Smooth muscle cell (in vitro differentiated cells): ENCODE data around the gene OCA2. TPM values are rescaled to one million over a fixed set of nuclear protein-coding genes. Genes with fewer than 3 reads are reported as not detected.

ENCODE experiments used
- DNase-seq: peaks from one replicate; lab custom pipeline; 2025; ENCODE audit not compliant: unreplicated experiment; lab: John Stamatoyannopoulos, UW
- H2AFZ ChIP-seq: fragments of 200-600 bp; sonication (generic); 2 replicates; pipeline ENCODE4 v1.6.0; 2016; ENCODE audit warnings: antibody characterized with exemption, low read depth, mild to moderate bottlenecking
- H3F3A ChIP-seq: fragments of 200-600 bp; sonication (generic); 2 replicates; pipeline ENCODE4 v1.6.0; 2017; ENCODE audit warnings: antibody characterized with exemption, low read depth
- H3K27ac ChIP-seq: fragments of 200-600 bp; sonication (generic); 2 replicates; pipeline ENCODE4 v1.5.1; 2016; ENCODE audit warnings: low read depth, mild to moderate bottlenecking
- H3K27me3 ChIP-seq: fragments of 200-600 bp; sonication (generic); 2 replicates; pipeline ENCODE4 v1.6.1; 2016; ENCODE audit warnings: low read depth, mild to moderate bottlenecking
- H3K36me3 ChIP-seq: fragments of 200-600 bp; sonication (generic); 2 replicates; pipeline ENCODE4 v1.5.1; 2016; ENCODE audit warnings: low read depth
- H3K4me1 ChIP-seq: fragments of 200-600 bp; sonication (generic); 2 replicates; pipeline ENCODE4 v1.5.1; 2016; ENCODE audit warnings: low read depth
- H3K4me2 ChIP-seq: fragments of 200-600 bp; sonication (generic); 2 replicates; pipeline ENCODE4 v1.6.0; 2016; ENCODE audit warnings: mild to moderate bottlenecking
- H3K4me3 ChIP-seq: fragments of 200-600 bp; sonication (generic); 2 replicates; pipeline ENCODE4 v1.5.1; 2016; ENCODE audit warnings: mild to moderate bottlenecking
- H3K79me2 ChIP-seq: fragments of 200-600 bp; sonication (generic); 2 replicates; pipeline ENCODE4 v1.6.0; 2016; ENCODE audit warnings: low read depth, mild to moderate bottlenecking
- H3K9ac ChIP-seq: fragments of 200-600 bp; sonication (generic); 2 replicates; pipeline ENCODE4 v1.6.0; 2016; ENCODE audit warnings: low read depth
- H3K9me3 ChIP-seq: fragments of 200-600 bp; sonication (generic); replicated peaks from 2 replicates; pipeline ENCODE4 v1.5.1; 2016; ENCODE audit warnings: low read depth
- H4K20me1 ChIP-seq: fragments of 200-600 bp; sonication (generic); 2 replicates; pipeline ENCODE4 v1.6.0; 2016; ENCODE audit warnings: low read depth
- CTCF ChIP-seq: fragments of 200-600 bp; sonication (generic); IDR thresholded peaks from 2 replicates; pipeline ENCODE4 v1.5.1; 2017; ENCODE audit warnings: borderline replicate concordance, mild to moderate bottlenecking, antibody characterized with exemption; ENCODE audit not compliant: insufficient read depth, poor library complexity, severe bottlenecking
- WGBS: methylation state at CpG from one replicate; pipeline ENCODE4 v1.1.7; 2016; ENCODE audit warnings: low lambda C conversion rate; 5-methylcytosine and 5-hydroxymethylcytosine counted together
- polyA plus RNA-seq: library from polyadenylated mRNA; unstranded; fragments of >200 nt; fragmentation: Nextera tagmentation; extraction: Ambion mirVana; gene quantifications from 2 replicates; pipeline ENCODE4 v1.2.1, GENCODE V29; 2016
- total RNA-seq: library from RNA; depleted of rRNA; stranded (reverse); fragments of >200 nt; gene quantifications from 2 replicates; pipeline ENCODE4 v1.2.3, GENCODE V29; 2014

Gene OCA2
- total and polyA plus RNA-seq, 2 experiments from 2014 or later = 0.16 TPM; not detected in 1

- Histone ChIP-seq H3K4me1 (no peaks in the 10 kb centered on the region), H3K27ac (no peak overlapping the region), H3K9ac (no peak overlapping the region), H3K27me3 (no peaks in the 10 kb centered on the region), H3K36me3 (no peaks in the 10 kb centered on the region), H2AFZ (no peak overlapping the region), H4K20me1 (no peaks in the 10 kb centered on the region), H3K9me3 (no peaks in the 10 kb centered on the region), H3K4me3 (no peak overlapping the region), H3K4me2 (no peak overlapping the region), H3F3A (no peaks in the 10 kb centered on the region), H3K79me2 (no peaks in the 10 kb centered on the region)
- 94% methylated on average over 12 of the region's 12 CpGs for WGBS
- DNase-seq = no peak
- TF ChIP-seq CTCF = no peak
These were observed 96.8 kb downstream of the OCA2 start for GRCh38 chr15:28002136-28002861.

GRCh38 chr15:28001641-28002040, 97.5 kb downstream of the OCA2 start:
- no peaks in the 10 kb centered on the region for H3K36me3 ChIP-seq
- DNase-seq = no peak
- WGBS = 89% methylated on average over 10 of the region's 10 CpGs
- no peaks in the 10 kb centered on the region for H3F3A ChIP-seq
- H3K27me3 ChIP-seq = no peaks in the 10 kb centered on the region
- H3K4me3 ChIP-seq = no peak overlapping the region
- H3K9me3 ChIP-seq = no peaks in the 10 kb centered on the region
- H3K79me2 ChIP-seq = no peaks in the 10 kb centered on the region
- H2AFZ ChIP-seq = no peak overlapping the region
- H3K27ac ChIP-seq = no peak overlapping the region
- TF ChIP-seq CTCF = no peak
- H3K4me1 ChIP-seq = no peaks in the 10 kb centered on the region
- H3K9ac ChIP-seq = no peak overlapping the region
- H4K20me1 ChIP-seq = no peaks in the 10 kb centered on the region
- no peak overlapping the region for H3K4me2 ChIP-seq

- WGBS = 94% methylated on average over 16 of the region's 16 CpGs
- no peaks in the 10 kb centered on the region for H3K36me3 ChIP-seq
- no peaks in the 10 kb centered on the region for H3K4me1 ChIP-seq
- no peak overlapping the region for H2AFZ ChIP-seq
- no peaks in the 10 kb centered on the region for H3K79me2 ChIP-seq
- no peak for DNase-seq
- no peak for TF ChIP-seq CTCF
- no peaks in the 10 kb centered on the region for H3F3A ChIP-seq
- no peak overlapping the region for H3K4me2 ChIP-seq
- H3K27ac ChIP-seq = no peak overlapping the region
- no peaks in the 10 kb centered on the region for H4K20me1 ChIP-seq
- H3K9me3 ChIP-seq = no peaks in the 10 kb centered on the region
- H3K27me3 ChIP-seq = no peaks in the 10 kb centered on the region
- H3K4me3 ChIP-seq = no peak overlapping the region
- H3K9ac ChIP-seq = no peak overlapping the region
These were observed 104.9 kb downstream of the OCA2 start for GRCh38 chr15:27993996-27994780.

- no peak for TF ChIP-seq CTCF
- Histone ChIP-seq H3K9me3 (no peaks in the 10 kb centered on the region), H3F3A (no peaks in the 10 kb centered on the region), H3K4me3 (no peak overlapping the region), H3K79me2 (no peaks in the 10 kb centered on the region), H3K4me2 (no peak overlapping the region), H4K20me1 (no peaks in the 10 kb centered on the region), H3K36me3 (no peaks in the 10 kb centered on the region), H2AFZ (no peak overlapping the region), H3K27me3 (no peaks in the 10 kb centered on the region), H3K27ac (no peak overlapping the region), H3K4me1 (no peaks in the 10 kb centered on the region), H3K9ac (no peak overlapping the region)
- 94% methylated on average over 10 of the region's 10 CpGs for WGBS
- no peak for DNase-seq
These were observed 105.6 kb downstream of the OCA2 start for GRCh38 chr15:27993544-27993943.
